ENCODE data around the gene TM7SF3.
A peak's percentile ranks its signal among the peaks of the same experiment; 100 is the strongest.

Gene TM7SF3

GRCh38 chr12:26937863-26938700, 76.1 kb downstream of the TM7SF3 start, which contains the start of the genes FGFR1OP2 and INTS13:
Gene FGFR1OP2 (plus strand): TSS chr12:26938470. CDS start chr12:26954159, 15,689 bp downstream.
Gene INTS13 (minus strand): TSS chr12:26937981. CDS start chr12:26936803, 1,178 bp downstream.
- H3K4me3 ChIP-seq (ENCODE audit: low read length), result peak within 1 kb of the TSS; percentile 92
- peak; percentile 95 for DNase-seq (ENCODE audit: low read depth)
- no peak for TF ChIP-seq CTCF (conservative IDR thresholded peaks at IDR 0.05; ENCODE audit: low read depth, low read length)

GRCh38 chr12:26937443-26937862, 76.7 kb downstream of the TM7SF3 start:
- TF ChIP-seq CTCF (conservative IDR thresholded peaks at IDR 0.05; ENCODE audit: low read depth, low read length), result no peak
- H3K4me3 ChIP-seq (ENCODE audit: low read length), result peak overlapping the region; percentile 92
- DNase-seq (ENCODE audit: low read depth), result no peak

- H3K4me3 ChIP-seq (ENCODE audit: low read length), result peak overlapping the region; percentile 92
- no peak for DNase-seq (ENCODE audit: low read depth)
Observed at GRCh38 chr12:26936559-26937442, 77.4 kb downstream of the TM7SF3 start.

GRCh38 chr12:26935636-26936378, 78.4 kb downstream of the TM7SF3 start:
- H3K4me3 ChIP-seq (ENCODE audit: low read length), result peak overlapping the region; percentile 0
- TF ChIP-seq CTCF (conservative IDR thresholded peaks at IDR 0.05; ENCODE audit: low read depth, low read length), result no peak
- DNase-seq (ENCODE audit: low read depth), result no peak

More at GRCh38 chr12:26936559-26937442, 77.4 kb downstream of the TM7SF3 start:
- no peak for TF ChIP-seq CTCF (conservative IDR thresholded peaks at IDR 0.05; ENCODE audit: low read depth, low read length)

GRCh38 chr12:26929590-26929989, 84.6 kb downstream of the TM7SF3 start:
- no peak for TF ChIP-seq CTCF (conservative IDR thresholded peaks at IDR 0.05; ENCODE audit: low read depth, low read length)
- no peak for DNase-seq (ENCODE audit: low read depth)
- no peak overlapping the region for H3K4me3 ChIP-seq (ENCODE audit: low read length)

- no peak for DNase-seq (ENCODE audit: low read depth)
- H3K4me3 ChIP-seq (ENCODE audit: low read length), result no peak overlapping the region
- TF ChIP-seq CTCF (conservative IDR thresholded peaks at IDR 0.05; ENCODE audit: low read depth, low read length), result no peak
Observed at GRCh38 chr12:26928661-26929060, 85.5 kb downstream of the TM7SF3 start.

All from retinal pigment epithelial cell (primary cell).